GM12801 (cell line): ENCODE results near the gene TMEM240.

Experiments
- CTCF ChIP-seq: IDR thresholded peaks from one replicate; pipeline ENCODE4 v1.5.1; 2011; ENCODE audit warnings: control low read depth; ENCODE audit not compliant: insufficient read length; ENCODE audit errors: extremely low read depth

Gene TMEM240

GRCh38 chr1:1562556-1563195 is 22.3 kb upstream of the TMEM240 start:
- TF ChIP-seq CTCF = no peak

- TF ChIP-seq CTCF = no peak
These were observed 21.5 kb upstream of the TMEM240 start for GRCh38 chr1:1561801-1562470.

- TF ChIP-seq CTCF = no peak
These were observed 19.8 kb upstream of the TMEM240 start for GRCh38 chr1:1560178-1560577.

- no peak for TF ChIP-seq CTCF
These were observed 18.6 kb upstream of the TMEM240 start for GRCh38 chr1:1559066-1559465.

GRCh38 chr1:1558591-1558990 is 18.2 kb upstream of the TMEM240 start:
- TF ChIP-seq CTCF = no peak

GRCh38 chr1:1556505-1556904 is 16.1 kb upstream of the TMEM240 start:
- no peak for TF ChIP-seq CTCF

- no peak for TF ChIP-seq CTCF
These were observed 14.8 kb upstream of the TMEM240 start for GRCh38 chr1:1554926-1555915.
